NCI-H1930 (cell line): ENCODE data around the gene ADK.
A peak's percentile ranks its signal among the peaks of the same experiment; 100 is the strongest.

ENCODE experiments used
- DNase-seq, 2 experiments: peaks; one replicate each; lab custom pipeline; 2025; lab: John Stamatoyannopoulos, UW

The ADK gene

DNA sequence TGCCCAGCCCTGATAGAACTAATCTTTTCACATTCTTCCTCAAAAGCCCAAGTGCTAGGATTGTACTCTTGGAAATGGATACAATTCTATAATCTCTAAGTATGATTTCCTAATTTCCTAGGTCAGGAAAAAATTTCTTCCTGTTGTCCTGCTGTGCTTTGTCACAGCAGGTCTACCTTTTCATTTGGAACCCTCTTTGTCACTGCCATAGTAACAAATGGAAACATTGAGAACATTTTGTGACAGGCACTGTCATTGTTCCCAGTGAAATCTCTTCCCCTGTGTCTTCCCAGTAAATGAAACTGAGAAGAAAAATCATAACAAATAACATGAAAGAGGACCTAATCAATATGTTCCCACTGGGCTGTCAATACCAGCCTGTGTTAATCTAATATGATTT lies 524.5 kb downstream of the ADK start:
- no peak for DNase-seq

DNA sequence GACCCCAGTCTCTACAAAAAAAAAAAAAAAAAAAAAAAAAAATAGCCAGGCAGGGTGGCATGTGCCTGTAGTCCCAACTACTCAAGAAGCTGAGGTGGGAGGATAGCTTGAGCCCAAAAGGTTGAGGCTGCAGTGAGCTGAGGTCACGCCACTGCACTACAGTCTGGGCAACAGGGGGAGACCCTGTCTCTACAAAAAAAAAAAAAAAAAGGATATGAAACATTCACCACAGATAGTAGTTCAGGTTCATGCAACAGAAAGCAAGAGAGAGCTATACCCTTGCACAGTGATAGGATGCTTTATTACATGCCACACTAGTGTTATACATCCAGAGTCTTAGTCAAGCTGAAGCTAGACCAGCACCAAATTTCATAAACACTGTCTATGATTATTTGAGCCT lies 526.9 kb downstream of the ADK start:
- no peak for DNase-seq

DNA sequence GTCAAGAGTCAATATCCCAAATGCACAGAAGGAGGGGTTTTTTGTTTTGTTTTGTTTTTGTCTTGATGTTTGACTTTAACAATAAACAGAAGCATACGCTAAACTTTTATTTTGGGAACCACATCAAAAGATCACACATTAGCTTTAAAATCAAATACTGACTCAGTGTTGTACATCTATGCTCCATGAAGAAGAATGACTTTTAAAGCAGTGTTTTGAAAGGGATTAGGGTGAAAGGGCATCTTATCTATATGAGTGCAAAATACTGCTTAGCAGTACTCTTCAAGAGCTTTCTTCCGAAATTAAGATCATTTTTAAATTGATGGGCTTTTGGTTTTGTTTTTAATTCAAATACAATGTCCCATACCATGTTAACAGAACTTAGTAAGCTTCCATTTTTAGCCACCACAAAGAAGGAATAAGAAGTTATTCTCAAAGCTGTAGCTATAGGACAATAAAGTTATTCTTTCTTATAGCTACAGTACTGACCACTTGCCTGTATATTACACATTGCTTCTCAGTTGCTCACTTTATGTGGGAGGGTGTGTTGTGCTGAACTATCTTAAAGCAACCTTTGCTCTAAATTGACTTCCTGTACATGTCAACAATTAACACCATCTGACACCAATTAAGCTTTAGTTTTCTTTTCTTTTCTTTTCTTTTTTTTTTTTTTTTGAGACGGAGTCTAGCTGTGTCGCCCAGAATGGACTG lies 531.1 kb downstream of the ADK start:
- DNase-seq = no peak

DNA sequence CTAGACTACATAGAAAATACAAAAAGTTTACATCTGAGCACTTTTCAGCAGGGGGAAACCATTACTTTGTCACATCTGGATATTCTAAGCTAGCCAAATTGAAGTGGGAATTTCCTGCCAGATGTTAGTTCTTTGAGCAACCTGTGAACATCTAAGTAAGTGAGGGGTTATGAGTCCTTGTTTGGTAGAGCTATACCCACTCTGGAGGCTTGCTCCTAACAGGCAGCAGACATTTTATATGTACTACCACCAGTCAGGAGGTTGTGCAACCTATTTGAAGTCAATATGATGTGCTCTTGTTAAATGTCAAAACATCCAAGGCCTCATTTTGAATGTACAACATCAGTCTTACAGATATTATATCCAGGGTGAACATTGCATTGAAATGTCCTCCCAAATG lies 532.0 kb downstream of the ADK start:
- no peak for DNase-seq

DNA sequence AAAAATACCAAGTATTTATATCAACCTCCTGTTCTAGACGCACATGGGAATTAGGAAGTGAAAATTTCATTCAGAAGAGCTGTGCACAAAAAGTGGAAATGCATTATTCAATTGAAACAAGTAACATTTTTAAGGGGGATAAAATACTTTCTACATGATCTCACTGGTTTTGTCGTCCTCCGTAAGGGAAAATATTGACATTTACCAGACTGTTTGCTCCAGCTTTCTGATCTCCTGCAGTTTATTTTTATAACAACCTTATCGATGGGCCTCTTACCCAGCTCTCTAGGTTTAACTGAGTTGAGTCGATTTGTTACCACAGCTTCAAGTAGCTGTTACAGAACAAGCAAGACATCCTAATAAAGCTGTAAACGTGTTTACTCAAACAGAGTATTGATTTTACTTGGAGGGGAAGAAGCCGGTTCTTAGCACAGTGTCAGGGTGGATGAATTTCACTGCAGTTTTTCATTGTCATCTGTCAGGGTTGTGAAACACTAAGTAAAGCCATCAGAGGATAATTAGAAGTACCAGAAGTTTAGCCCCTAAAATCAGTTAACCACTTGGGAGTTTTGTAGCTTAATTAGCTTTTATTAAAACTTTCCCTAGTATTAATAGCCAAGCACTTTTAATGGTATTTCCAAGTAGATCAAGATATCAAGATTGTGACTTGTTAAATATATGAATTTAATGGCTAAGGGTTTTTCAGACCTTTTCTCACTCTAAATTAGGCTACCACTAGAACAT lies 532.8 kb downstream of the ADK start:
- no peak for DNase-seq

DNA sequence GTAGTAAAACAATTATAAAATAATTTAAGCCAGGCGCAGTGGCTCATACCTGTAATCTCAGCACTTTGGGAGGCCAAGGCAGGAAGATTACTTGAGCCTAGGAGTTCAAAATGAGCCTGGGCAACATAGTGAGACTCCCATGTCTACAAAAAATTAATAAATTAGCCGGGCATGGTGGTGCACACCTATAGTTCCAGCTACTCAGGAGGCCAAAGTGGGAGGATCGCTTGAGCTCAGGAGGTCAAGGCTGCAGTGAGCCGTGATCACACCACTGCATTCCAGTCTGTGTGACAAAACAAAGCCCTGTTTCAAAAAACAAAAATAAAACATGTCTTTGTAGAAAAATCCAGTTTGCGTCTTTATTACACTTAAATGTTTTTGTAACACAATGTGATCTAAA lies 533.4 kb downstream of the ADK start:
- no peak for DNase-seq

DNA sequence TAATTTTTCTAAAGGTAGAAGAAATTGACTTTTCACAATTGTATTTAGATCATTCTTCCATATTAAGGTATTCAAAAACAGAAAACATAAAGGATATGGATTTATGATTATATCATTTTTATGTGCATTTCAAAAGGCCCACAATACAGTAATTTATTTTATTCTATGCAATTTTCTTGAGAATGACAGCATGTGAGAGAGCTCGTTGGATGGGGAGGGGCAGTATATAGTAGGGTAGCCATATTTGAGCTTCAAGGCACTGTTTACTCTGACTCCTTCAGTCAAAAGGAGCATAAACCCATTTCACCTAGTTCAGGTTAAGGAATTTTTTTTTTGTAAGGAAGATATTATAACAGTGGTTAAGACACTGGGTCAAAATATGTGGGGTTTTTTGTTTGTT lies 534.5 kb downstream of the ADK start:
- DNase-seq = no peak

DNA sequence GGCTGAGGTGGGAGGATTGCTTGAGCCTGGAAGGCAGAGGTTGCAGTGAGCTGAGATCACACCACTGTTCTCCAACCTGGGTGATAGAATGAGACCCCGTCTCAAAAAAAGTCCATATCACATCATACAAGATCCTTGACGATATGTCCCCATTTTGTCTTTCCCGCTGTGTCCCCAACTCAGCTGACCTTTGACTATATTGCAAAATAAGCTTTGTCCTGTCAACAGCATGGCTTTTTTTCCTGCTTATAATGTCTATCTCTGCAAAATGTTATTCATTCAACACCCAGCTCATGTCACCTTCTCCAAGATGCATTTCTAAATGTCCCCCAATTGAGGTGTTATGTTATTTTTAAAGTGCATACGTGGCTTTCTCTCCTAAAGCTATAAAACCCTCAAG lies 539.4 kb downstream of the ADK start:
- no peak for DNase-seq

DNA sequence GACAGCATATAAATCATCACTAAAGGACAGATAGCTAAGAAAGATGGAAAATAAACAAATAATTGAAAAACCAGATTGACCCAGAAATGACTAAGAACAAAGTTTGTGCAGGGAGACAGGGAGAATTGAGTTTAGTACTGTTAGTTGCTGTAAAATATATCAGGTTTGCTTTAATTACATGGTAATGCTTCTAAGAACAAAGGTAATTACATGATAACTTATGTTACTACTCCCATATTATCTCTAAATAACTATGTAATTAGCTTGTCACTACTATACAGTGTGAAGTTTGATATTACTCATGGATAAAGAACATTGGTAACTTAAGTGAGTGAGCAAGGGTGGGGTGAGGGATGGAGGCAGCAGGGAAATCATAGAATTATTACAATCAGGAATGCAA lies 540.1 kb downstream of the ADK start:
- no peak for DNase-seq

DNA sequence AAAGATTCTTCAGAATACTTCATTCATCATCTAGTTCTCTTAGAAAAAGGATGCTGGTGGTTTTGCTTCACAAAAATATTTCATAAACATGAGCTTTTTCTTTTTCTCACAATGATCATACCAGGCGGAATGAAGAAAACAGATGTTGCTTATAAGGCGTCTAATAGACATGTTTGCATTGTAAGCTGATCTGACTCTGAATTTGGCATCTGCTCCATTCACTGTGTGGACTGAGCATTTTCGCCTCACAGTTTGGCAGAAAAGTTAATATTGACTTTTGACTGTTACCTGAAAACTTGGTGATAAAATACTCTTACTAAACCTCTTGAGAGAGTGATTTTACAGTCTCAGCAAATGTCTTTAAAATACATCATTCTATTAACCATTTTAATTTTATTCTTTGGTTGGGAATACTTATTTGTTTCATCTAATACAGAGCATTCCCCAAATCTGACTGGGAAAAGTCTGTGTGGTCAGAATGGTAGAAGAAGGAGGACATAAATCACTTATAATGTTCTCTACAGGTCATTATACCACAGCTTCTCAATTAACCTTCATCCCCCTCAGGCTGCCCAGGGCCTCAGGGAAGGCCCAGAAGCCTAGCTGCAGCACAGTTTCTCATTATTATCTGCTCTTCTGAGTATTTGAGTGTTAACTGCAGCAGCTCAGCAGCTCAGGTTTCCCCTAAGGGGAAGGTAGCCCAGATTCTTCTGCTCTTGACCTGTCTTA lies 553.8 kb downstream of the ADK start:
- peak; percentile 36 to 72 for DNase-seq

DNA sequence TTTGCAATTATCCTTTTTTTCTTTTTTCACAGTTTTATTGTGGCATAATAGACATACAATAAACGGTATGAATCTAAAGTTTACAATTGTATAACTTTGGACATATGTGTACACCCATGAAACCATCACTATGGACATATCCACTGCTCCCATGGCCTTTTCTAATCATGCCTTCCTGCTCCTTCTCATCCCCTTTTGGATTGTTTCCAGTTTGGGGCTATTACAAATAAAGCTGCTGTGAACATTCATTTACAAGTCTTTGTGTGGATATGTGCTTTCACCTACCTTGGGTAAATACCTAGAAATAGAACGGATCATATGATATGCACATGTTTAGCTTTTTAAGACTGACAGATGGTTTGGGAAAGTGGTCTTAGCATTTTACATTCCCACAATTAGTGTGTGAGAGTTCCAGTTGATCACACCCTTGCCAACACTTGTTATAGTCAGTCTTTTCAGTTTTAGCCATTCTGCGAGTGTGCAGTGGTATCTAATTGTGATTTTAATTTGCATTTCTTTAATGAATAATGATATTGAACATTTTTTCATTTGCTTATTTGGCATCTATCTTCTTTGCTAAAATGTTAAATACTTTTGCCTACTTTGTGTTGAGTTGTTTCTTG lies 554.4 kb downstream of the ADK start:
- DNase-seq = peak in 1 of 2 experiments; percentile 53

DNA sequence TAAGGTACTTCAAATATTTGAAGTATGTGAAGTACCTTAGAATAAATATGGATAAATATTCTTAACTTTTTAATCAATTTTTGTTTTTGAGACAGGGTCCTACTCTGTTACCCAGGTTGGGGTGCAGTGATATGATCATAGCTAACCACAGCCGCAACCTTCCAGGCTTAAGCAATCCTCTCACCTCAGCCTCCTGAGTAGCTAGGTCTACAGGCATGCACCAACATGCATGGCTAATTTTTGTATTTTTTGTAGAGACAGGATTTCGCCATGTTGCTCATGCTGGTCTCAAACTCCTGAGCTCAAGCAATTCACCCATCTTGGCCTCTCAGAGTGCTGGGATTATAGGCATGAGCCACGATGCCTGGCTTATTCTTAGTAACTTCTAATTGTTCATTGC lies 555.9 kb downstream of the ADK start:
- DNase-seq = no peak

DNA sequence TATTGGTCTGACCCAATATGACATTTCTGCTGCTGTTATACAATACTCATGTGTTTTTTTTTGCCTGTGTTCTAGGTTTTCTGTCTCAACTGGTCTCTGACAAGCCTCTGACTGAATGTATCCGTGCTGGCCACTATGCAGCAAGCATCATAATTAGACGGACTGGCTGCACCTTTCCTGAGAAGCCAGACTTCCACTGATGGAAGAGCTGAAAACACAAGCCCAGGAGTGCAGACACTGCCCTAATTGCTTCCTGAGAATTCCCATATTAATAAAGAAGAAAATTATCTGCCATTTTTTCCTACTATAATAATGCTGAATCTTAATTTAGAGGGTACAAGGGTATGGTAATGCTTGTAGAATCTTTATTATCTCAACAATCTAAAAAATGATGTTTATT lies 557.2 kb downstream of the ADK start:
- no peak for DNase-seq

DNA sequence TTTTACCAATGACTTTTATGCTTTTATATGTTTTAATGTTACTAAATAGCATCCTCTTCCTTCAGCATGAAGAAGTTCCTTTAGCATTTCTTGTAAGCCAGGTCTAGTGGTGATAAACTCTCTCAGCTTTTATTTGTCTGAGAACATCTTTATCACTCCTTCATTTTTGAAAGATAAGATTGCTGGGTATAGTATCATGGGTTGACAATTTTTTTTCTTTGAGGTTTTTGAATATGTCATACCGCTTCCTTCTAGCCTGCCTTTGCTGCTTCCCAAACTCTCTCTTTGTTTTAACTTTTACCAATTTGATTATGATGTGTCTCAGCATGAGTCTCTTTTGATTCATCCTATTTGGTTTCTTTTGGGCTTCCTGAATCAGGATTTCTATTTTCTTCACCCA lies 567.2 kb downstream of the ADK start:
- DNase-seq = no peak

DNA sequence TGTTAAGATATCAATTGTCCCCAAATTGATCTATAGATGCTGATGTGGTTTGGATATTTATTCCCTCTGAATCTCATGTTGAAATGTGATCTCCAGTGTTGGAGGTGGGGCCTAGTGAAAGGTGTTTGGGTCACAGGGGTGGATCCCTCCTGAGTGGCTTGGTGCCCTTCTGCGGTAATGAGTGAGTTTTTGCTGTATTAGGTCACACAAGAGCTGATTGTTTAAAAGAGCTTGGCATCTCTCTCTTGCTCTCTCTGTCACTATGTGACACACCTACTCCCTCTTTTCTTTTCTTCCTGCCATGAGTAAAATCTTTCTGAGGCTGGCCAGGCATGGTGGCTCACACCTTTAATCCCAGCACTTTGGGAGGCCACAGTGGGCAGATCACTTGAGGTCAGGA lies 577.2 kb downstream of the ADK start:
- DNase-seq = no peak

DNA sequence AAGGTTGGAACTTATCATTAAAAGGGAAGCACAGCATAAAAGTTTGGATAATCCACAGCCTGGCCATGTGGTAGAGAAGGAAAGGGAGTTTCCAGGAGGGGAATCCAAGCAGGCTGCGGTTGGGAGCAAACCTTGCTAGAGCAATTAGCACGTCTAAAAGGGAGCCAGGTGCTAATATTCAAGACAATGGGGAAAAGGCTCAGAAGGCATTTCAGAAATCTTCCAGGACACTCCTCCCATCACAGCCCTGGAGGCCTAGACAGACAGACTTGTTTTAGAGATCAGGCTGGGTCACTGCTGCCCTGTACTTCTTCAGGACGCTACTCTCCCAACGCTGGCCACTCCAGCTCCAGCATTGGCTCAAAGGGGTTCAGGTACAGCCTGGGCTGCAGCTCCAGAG lies 579.2 kb downstream of the ADK start:
- no peak for DNase-seq

DNA sequence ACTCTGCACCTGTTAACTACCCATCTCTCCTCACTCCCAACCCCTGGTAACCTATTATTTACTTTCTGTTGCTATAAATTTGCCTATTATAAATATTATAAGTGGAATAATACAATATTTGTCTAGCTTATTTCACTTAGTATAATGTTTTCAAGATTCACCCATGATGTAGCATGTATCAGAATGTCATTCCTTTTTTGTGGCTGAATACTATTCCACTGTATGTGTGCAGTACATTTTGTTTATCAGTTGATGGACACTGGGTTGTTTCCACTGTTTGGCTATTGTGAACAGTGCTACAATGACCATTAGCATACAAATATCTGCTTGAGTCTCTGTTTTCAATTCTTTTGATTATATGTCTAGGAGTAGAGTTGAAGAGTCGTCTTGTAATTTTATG lies 582.6 kb downstream of the ADK start:
- no peak for DNase-seq

DNA sequence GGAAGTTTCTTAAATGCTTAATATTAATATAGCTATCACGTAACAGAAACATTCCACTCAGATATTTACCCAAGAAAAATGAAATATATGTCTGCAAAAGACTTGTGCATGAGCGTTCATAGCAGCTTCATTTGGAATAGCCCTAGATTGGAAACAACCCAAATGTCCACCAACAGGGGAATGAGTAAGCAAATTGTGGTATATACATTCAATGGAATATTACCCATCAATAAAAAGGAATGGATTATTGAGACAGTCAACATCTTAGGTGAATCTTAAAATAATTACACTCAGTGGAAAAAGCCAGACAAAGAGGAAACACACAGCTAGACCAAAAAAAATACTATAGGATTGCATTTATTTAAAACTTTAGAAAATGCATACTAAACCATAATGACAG lies 585.0 kb downstream of the ADK start:
- DNase-seq = no peak

DNA sequence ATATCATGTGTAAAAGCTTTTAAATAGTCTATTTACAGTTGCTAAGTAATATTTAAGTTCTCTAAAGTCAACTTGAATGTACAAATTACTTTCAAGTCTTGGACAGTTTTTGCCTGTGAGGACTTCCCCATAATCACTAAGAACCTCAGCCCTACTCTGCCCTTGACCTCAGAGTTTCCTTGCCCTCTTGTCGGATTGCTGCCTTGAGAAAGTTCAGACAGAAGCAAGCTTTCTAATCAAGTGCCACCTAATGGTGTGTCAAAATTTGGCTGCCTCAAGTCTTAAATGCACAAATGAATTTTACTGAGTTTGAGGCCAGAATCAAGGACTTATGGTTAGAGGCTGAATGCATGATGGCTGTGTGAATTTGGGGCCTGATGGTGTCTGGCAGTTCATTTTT lies 587.0 kb downstream of the ADK start:
- DNase-seq = no peak

DNA sequence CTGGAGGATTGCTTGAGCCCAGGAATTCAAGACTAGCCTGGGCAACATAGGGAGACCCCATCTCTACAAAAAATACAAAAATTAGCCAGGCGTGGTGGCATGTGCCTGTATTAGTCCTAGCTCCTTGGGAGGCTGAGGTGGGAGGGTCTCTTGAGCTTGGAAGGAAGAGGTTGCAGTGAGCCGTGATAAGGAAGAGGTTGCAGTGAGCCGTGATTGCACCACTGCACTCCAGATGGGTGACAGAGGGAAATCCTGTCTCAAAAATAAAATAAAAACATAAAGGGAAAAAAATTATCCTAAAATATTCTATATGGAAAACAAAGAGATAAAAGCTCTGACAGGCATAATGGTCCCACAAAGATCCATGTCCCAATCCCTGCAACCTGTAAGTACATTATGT lies 587.5 kb downstream of the ADK start:
- DNase-seq = no peak

DNA sequence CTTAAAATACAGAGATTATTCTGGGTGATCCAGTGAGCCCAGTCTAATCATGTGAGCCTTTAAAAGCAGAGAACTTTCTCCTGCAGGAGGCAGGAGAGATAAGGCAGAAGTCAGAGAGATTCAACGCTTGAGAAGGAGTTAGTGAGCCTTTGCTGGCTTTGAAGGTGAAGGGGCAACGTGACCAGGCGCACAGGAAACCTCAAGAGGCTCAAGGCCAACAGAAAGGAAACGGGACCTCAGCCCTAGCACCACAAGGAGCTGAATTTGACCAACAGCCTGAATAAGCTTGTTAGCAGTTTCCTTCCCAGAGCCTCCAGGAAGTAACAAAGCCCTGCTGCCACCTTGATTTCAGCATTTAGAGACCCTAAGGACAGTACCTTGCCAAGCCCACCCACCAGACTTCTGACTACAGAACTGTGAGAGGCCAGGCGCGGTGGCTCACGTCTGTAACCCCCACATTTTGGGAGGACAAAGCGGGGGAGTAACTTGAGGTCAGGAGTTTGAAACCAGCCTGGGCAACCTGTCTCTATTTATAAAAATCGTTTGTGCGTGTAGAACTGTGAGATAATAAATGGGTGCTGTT lies 588.1 kb downstream of the ADK start:
- no peak for DNase-seq

DNA sequence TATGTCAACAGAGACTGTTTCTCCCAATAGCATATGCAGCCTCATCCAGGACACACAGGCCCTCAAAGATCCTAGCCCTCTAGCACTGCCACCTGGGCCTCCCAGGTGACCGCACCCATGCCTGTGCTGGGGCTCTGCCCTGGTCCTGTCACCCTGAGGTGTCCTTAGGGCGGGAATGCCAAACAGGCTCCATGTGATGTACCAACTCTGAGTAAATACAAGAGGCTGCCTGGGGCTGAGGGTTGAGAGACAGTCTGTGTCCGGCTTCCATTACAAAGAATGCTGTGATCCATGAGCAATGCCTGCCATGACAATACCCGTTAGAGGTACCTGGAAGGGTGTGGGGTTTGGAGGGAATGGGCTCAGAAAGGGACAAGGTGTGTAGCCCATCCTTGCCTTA lies 592.4 kb downstream of the ADK start:
- DNase-seq = no peak
